PFSK-1 (cell line): Measurements from ENCODE around the gene TMEM61.

Source experiments
- FOXP2 ChIP-seq: optimal IDR thresholded peaks from 2 replicates; pipeline ENCODE3; 2011; ENCODE audit warnings: borderline replicate concordance, control low read depth, inconsistent platforms; ENCODE audit not compliant: insufficient read depth; ENCODE audit errors: extremely low read length, extremely low read depth
- POLR2AphosphoS5 ChIP-seq: IDR thresholded peaks from 2 replicates; pipeline ENCODE4 v1.6.1; 2012; ENCODE audit warnings: low read depth, mild to moderate bottlenecking, control low read depth, low read length, moderate library complexity
- SIN3A ChIP-seq: IDR thresholded peaks from 2 replicates; pipeline ENCODE4 v1.6.1; 2012; ENCODE audit warnings: mild to moderate bottlenecking, low read length, moderate library complexity, borderline replicate concordance; ENCODE audit not compliant: insufficient read depth
- TAF1 ChIP-seq: IDR thresholded peaks from 2 replicates; pipeline ENCODE4 v1.6.1; 2012; ENCODE audit warnings: low read length, control low read depth, borderline replicate concordance; ENCODE audit not compliant: insufficient read depth
- TF ChIP-seq, protein P1 (sequence below), 2 experiments: IDR thresholded peaks; 2 replicates each; pipeline versions ENCODE4 v1.6.1 to v1.8.0; 2011 to 2012; ENCODE audit warnings: low read depth in 2 of 2, low read length in 2 of 2, control low read depth in 1 of 2, inconsistent platforms in 1 of 2, mild to moderate bottlenecking in 1 of 2, moderate library complexity in 1 of 2; ENCODE audit not compliant: insufficient read depth in 1 of 2

DNA sequence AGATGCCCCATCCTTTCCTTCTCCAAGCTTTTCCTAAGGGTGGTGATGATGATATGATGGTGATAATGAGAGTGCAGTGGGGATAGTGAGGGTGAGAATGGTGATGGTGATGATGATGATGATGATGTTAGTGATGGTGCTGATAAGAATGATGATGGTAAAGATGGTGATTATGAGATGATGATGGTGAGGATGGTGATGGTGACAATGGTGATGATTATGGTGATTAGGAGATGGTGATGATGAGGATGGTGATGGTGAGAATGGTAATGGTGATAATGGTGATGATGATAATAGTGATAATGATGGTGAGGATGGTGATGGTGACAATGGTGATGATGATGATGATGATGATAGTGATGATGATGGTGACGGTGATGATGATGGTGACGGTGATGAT lies 22.3 kb downstream of the TMEM61 start:
- TF ChIP-seq SIN3A (no peak), POLR2AphosphoS5 (no peak), TAF1 (no peak), FOXP2 (no peak)
- TF ChIP-seq, protein P1, sequence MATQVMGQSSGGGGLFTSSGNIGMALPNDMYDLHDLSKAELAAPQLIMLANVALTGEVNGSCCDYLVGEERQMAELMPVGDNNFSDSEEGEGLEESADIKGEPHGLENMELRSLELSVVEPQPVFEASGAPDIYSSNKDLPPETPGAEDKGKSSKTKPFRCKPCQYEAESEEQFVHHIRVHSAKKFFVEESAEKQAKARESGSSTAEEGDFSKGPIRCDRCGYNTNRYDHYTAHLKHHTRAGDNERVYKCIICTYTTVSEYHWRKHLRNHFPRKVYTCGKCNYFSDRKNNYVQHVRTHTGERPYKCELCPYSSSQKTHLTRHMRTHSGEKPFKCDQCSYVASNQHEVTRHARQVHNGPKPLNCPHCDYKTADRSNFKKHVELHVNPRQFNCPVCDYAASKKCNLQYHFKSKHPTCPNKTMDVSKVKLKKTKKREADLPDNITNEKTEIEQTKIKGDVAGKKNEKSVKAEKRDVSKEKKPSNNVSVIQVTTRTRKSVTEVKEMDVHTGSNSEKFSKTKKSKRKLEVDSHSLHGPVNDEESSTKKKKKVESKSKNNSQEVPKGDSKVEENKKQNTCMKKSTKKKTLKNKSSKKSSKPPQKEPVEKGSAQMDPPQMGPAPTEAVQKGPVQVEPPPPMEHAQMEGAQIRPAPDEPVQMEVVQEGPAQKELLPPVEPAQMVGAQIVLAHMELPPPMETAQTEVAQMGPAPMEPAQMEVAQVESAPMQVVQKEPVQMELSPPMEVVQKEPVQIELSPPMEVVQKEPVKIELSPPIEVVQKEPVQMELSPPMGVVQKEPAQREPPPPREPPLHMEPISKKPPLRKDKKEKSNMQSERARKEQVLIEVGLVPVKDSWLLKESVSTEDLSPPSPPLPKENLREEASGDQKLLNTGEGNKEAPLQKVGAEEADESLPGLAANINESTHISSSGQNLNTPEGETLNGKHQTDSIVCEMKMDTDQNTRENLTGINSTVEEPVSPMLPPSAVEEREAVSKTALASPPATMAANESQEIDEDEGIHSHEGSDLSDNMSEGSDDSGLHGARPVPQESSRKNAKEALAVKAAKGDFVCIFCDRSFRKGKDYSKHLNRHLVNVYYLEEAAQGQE (IDR thresholded peaks at IDR 0.05; ENCODE audit: insufficient read depth in 1 of 2, low read depth in 2 of 2, low read length in 2 of 2), result no peak
